ENCODE results near the gene EIF2S1.
"Not testable (repeated sequence)": the region's sequence is repeated elsewhere in the genome, so short reads cannot be mapped to it uniquely, and the experiment has no call there.

The EIF2S1 gene

GRCh38 chr14:67359775-67360469, at the start of gene EIF2S1, which contains the start of gene ATP6V1D:
Gene EIF2S1, plus strand, starts transcription at chr14:67360328. Its CDS starts 4,440 bp downstream, at chr14:67364768.
Gene ATP6V1D, minus strand, starts transcription at chr14:67359804. Its CDS starts 106 bp downstream, at chr14:67359698.
- DNase-seq: peak; percentile 96 to 98

GRCh38 chr14:67311868-67312267, 48.3 kb upstream of the EIF2S1 start:
- DNase-seq: no peak

- no peak for DNase-seq
These were observed 47.0 kb upstream of the EIF2S1 start for GRCh38 chr14:67313153-67313552.

GRCh38 chr14:67317822-67318221, 42.3 kb upstream of the EIF2S1 start:
- no peak for DNase-seq

GRCh38 chr14:67319142-67319541, 41.0 kb upstream of the EIF2S1 start:
- no peak for DNase-seq

- DNase-seq: not testable (repeated sequence)
These were observed 30.5 kb upstream of the EIF2S1 start for GRCh38 chr14:67329666-67330065.

- DNase-seq: no peak
These were observed 28.6 kb upstream of the EIF2S1 start for GRCh38 chr14:67331368-67332125.

GRCh38 chr14:67332468-67332867, 27.7 kb upstream of the EIF2S1 start:
- no peak for DNase-seq

- DNase-seq: no peak
These were observed 24.3 kb upstream of the EIF2S1 start for GRCh38 chr14:67335781-67336180.

- DNase-seq: not testable (repeated sequence)
These were observed 18.9 kb upstream of the EIF2S1 start for GRCh38 chr14:67341231-67341630.

- no peak for DNase-seq
These were observed 16.4 kb upstream of the EIF2S1 start for GRCh38 chr14:67343601-67344230.

- no peak for DNase-seq
These were observed 14.5 kb upstream of the EIF2S1 start for GRCh38 chr14:67345583-67345982.

GRCh38 chr14:67352055-67352454, 8.1 kb upstream of the EIF2S1 start:
- no peak for DNase-seq

GRCh38 chr14:67357186-67357968, 2.8 kb upstream of the EIF2S1 start:
- DNase-seq: no peak

- no peak for DNase-seq
These were observed 2.2 kb upstream of the EIF2S1 start for GRCh38 chr14:67357969-67358354.

GRCh38 chr14:67358924-67359774, 979 bp upstream of the EIF2S1 start:
- DNase-seq: no peak

- no peak for DNase-seq
These were observed 510 bp downstream of the EIF2S1 start for GRCh38 chr14:67360470-67361206.

GRCh38 chr14:67365476-67365875, 5.3 kb downstream of the EIF2S1 start:
- DNase-seq: no peak

- no peak for DNase-seq
These were observed 10.7 kb downstream of the EIF2S1 start for GRCh38 chr14:67370830-67371229.

GRCh38 chr14:67371247-67372148, 11.4 kb downstream of the EIF2S1 start:
- peak in 1 of 2 experiments; percentile 9 for DNase-seq

Data from AML-193 (cell line).